Body of pancreas (tissue), 4 donors: ENCODE measurements around the gene ADAMTSL2. TPM values are rescaled to one million over a fixed set of nuclear protein-coding genes. Genes with fewer than 3 reads are reported as not detected.
A peak's percentile ranks its signal among the peaks of the same experiment; 100 is the strongest.

Experiments
- ATAC-seq: fragments of 150-250 bp; one replicate; pipeline ENCODE4 v1.9.1; 2016
- DNase-seq, 4 donors: peaks; one replicate each; pipeline ENCODE4 v3.0.0-alpha.2; 2019
- H3K27ac ChIP-seq, 4 donors: fragments of 200-600 bp; sonication (generic); 1 replicate in 3 of 4; 2 replicates in 1 of 4; pipeline versions ENCODE4 v1.5.1 to v1.6.1; 2016 to 2019; ENCODE audit warnings: mild to moderate bottlenecking in 1 of 4, mixed read lengths in 1 of 4, moderate library complexity in 1 of 4
- H3K27me3 ChIP-seq, 2 donors: fragments of 200-600 bp; sonication (generic); one replicate each; pipeline ENCODE4 v1.6.0; 2016; ENCODE audit warnings: mild to moderate bottlenecking in 1 of 2
- H3K36me3 ChIP-seq, 2 donors: fragments of 200-600 bp; sonication (generic); replicated peaks in 1 of 2; 2 replicates each; pipeline ENCODE4 v1.5.1; 2016; ENCODE audit warnings: low read depth in 2 of 2; ENCODE audit not compliant: insufficient read depth in 1 of 2
- H3K4me1 ChIP-seq: fragments of 200-600 bp; sonication (generic); one replicate; pipeline ENCODE4 v1.6.0; 2016
- H3K4me3 ChIP-seq, 2 donors: fragments of 200-600 bp; sonication (generic); 1 replicate in 1 of 2; 2 replicates in 1 of 2; pipeline ENCODE4 v1.5.1; 2016 to 2019
- H3K9me3 ChIP-seq, 3 donors: fragments of 200-600 bp; sonication (generic); 1 replicate in 2 of 3; 2 replicates in 1 of 3; pipeline ENCODE4 v1.5.1; 2016
- CTCF ChIP-seq, 7 experiments: fragments of 450-650 bp in 4 of 7; fragments of 200-600 bp in 3 of 7; sonication (generic) in 3 of 7; IDR thresholded peaks; one replicate each; pipeline ENCODE4 v1.5.1; 2016 to 2019; ENCODE audit warnings: antibody characterized with exemption in 7 of 7
- POLR2A ChIP-seq, 3 donors: fragments of 450-650 bp; IDR thresholded peaks; one replicate each; pipeline ENCODE4 v1.6.1; 2016; ENCODE audit warnings: antibody characterized with exemption in 3 of 3, mild to moderate bottlenecking in 2 of 3
- WGBS, 2 donors: methylation state at CpG; one replicate each; pipeline ENCODE4 v1.1.5; 2017; 5-methylcytosine and 5-hydroxymethylcytosine counted together
- intact Hi-C: fragments of 100-400 bp; cut with DNase I; formaldehyde crosslinking; loops from one replicate; pipeline ENCODE4 v1.15.1; 2023
- total RNA-seq, 2 donors: library from RNA; depleted of rRNA; stranded (reverse); fragments of >200 nt; gene quantifications; one replicate each; pipeline ENCODE4 v1.1.0, GENCODE V29; 2016

The ADAMTSL2 gene
- total RNA-seq, 2 donors from 2014 or later, result 4.2 to 21.8 TPM

DNA sequence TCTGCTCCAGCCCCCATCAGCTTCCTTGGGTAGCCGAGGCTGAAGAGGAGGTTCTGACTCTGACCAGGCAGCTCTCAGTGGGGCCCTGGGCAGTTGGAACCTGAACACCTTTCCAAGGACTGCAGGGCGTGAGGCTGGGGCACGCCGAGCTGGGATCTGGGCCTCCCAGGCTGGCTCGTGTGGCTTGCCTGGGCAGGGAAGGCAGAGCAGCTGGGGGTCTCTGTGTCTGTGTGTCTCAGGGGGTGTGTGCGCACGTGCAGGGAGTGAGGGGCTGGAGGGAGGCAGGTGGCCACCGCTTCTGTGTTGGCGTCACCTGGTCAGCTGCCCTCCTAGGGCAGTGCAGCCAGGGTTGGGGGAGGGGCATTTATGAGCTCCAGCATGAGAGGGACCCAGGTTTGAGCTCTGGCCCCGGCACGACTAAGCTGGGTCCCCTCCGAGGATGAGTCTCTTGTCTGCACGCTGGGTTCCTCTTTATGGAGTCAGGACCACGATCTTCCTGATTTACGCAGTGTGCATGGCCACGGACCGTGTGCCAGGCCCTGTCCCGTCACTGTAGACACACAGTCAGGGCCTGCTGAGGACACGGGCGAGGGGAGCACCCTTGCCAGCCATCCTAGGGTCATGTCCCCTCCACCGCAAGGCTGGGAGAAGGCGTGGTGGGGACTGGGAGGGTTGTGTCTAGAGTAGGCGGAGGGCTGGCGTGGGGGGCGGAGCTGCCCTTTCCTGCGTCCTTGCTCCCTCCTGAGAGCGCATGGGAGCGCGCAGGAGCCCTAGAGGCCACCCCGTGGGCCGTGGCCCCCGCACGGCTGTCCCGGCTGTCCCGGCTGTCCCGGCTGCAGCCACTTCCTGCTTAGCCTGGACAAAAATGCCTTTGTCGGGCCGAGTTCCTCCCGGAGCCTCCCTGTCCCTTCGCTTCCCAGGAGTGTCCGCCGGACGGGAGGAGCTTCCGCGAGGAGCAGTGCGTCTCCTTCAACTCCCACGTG is 4.6 kb downstream of the ADAMTSL2 start:
- intact Hi-C loops, result loop anchor here (10.0 kb wide), 1 partner anchor 466 kb away; no protein-coding TSS in a partner anchor
- H3K4me3 ChIP-seq, result no peak overlapping the region
- ATAC-seq, result peak; percentile 24
- H3K9me3 ChIP-seq, result no peaks in the 10 kb centered on the region
- no peak for TF ChIP-seq POLR2A (IDR thresholded peaks at IDR 0.05)
- TF ChIP-seq CTCF (IDR thresholded peaks at IDR 0.05), result no peak
- WGBS, 2 donors, result 54 to 65% methylated on average over 7 to 31 of the region's 47 CpGs
- DNase-seq, result peak in 2 of 4 donors; percentile 44 to 47
- peak overlapping the region in 2 of 4 donors; percentile 35 to 58 for H3K27ac ChIP-seq
- H3K4me1 ChIP-seq, result peaks cover 16% of the 10 kb centered on the region
- H3K27me3 ChIP-seq, result no peaks in the 10 kb centered on the region
- no peaks in the 10 kb centered on the region for H3K36me3 ChIP-seq

DNA sequence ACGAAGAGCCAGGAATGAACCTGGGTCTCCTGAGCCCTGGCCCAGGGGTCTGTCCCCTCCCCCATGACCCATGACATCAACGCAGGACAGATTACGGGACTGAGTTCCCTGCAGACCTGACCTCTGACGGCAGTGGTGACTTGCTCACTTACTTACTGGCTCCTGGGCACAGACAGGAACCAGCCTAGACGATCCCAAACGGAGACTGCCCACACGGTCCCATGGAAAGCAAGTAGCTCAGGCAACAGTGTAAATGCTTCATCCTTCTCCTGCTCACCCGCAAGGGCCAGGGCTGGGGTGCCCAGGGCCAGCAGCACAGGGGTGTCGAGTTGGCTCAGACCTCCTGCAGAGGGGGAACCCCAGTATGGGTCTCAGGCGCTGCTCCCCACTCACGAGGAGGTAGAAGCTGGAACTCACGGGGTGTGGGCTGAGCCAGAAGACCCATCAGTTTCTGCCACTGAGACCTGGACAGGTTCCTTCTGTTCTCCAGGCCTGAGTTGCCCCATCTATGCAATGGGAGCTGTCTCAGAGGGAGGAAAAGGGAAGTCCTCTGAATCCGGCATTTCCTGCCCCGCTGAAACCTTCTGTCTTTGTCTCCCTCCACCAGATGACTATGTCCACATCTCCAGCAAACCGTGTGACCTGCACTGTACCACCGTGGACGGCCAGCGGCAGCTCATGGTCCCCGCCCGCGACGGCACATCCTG is 5.6 kb downstream of the ADAMTSL2 start:
- ATAC-seq (no peak), DNase-seq (no peak)
- WGBS, 2 donors, result 67 to 74% methylated on average over 3 to 22 of the region's 22 CpGs
- Histone ChIP-seq H3K4me3 (no peak overlapping the region), H3K9me3 (no peaks in the 10 kb centered on the region), H3K27ac (peak overlapping the region in 2 of 4 donors; percentile 35 to 58), H3K27me3 (no peaks in the 10 kb centered on the region), H3K36me3 (no peaks in the 10 kb centered on the region), H3K4me1 (peaks cover 6% of the 10 kb centered on the region)
- intact Hi-C loops, result loop anchor here (10.0 kb wide), 1 partner anchor 465 kb away; no protein-coding TSS in a partner anchor
- TF ChIP-seq POLR2A (IDR thresholded peaks at IDR 0.05), result no peak
- no peak for TF ChIP-seq CTCF (IDR thresholded peaks at IDR 0.05)

DNA sequence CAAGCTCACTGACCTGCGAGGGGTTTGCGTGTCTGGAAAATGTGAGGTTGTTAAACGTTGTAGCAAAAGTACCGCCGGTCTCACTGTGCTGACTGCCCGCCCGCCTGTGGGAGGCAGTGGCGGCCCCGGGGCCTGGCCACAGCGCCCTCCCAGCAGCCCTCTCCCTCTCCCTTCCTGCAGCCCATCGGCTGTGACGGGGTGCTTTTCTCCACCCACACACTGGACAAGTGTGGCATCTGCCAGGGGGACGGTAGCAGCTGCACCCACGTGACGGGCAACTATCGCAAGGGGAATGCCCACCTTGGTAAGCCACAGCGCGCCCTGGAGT is 6.2 kb downstream of the ADAMTSL2 start:
- Histone ChIP-seq H3K4me1 (peaks cover 6% of the 10 kb centered on the region), H3K27ac (no peak overlapping the region), H3K27me3 (no peaks in the 10 kb centered on the region), H3K4me3 (no peak overlapping the region), H3K36me3 (no peaks in the 10 kb centered on the region), H3K9me3 (no peaks in the 10 kb centered on the region)
- TF ChIP-seq CTCF (IDR thresholded peaks at IDR 0.05) (no peak), POLR2A (IDR thresholded peaks at IDR 0.05) (no peak)
- intact Hi-C loops, result no loop called here
- DNase-seq (no peak), ATAC-seq (no peak)
- WGBS, 2 donors, result 82 to 100% methylated on average over 1 to 18 of the region's 18 CpGs

DNA sequence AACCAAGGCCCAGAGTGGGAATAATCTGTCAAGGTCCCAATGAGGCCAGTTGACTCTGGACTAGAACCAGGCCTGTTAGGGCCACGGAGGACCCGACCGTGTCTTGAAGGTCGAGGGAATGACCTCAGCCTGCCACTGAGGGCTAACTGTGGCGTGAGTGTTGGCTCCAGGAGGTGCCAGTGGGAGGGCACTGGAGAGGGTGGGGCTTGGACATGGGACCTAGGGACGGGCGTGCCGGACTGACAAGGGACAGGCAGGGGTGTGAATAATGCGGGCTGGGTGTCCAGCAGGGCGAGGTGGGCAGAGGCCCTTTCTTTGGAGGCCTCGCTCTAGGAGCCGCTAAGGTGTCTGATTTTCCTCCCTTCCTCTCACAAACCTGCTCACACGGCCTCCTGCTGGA is 7.5 kb downstream of the ADAMTSL2 start:
- 85 to 90% methylated on average over 7 to 13 of the region's 13 CpGs for WGBS, 2 donors
- Histone ChIP-seq H3K36me3 (no peaks in the 10 kb centered on the region), H3K4me1 (peaks cover 6% of the 10 kb centered on the region), H3K4me3 (no peak overlapping the region), H3K27me3 (no peaks in the 10 kb centered on the region), H3K9me3 (no peaks in the 10 kb centered on the region), H3K27ac (no peak overlapping the region)
- no peak for DNase-seq
- TF ChIP-seq POLR2A (IDR thresholded peaks at IDR 0.05), result no peak
- TF ChIP-seq CTCF (IDR thresholded peaks at IDR 0.05), result no peak
- intact Hi-C loops, result no loop called here
- no peak for ATAC-seq
